Common myeloid progenitor, CD34-positive (primary cell): ENCODE results near the gene CXCR4.

Source experiments
- CTCF ChIA-PET: fragments of 350-600 bp; sonication (Branson Sonifier 250); formaldehyde crosslinking; loops from one replicate; lab custom pipeline; 2021; ENCODE audit warnings: antibody characterized with exemption; lab: Charles Lee
- POLR2A ChIA-PET: fragments of 350-600 bp; sonication (Branson Sonifier 250); formaldehyde crosslinking; loops from one replicate; lab custom pipeline; 2021; ENCODE audit warnings: antibody characterized with exemption; lab: Charles Lee
- DNase-seq, 3 donors: peaks; one replicate each; pipeline versions ENCODE4 v3.0.0 to v3.0.0-alpha.2; 2013
- H3K27ac ChIP-seq, 2 experiments: 1 replicate in 1 of 2; 2 replicates in 1 of 2; pipeline ENCODE4 v1.7.0; 2013; ENCODE audit warnings: inconsistent platforms in 2 of 2, low read length in 2 of 2, mild to moderate bottlenecking in 2 of 2, low read depth in 1 of 2, moderate library complexity in 1 of 2; ENCODE audit not compliant: severe bottlenecking in 2 of 2, insufficient read depth in 1 of 2, poor library complexity in 1 of 2
- H3K27me3 ChIP-seq, 5 experiments: replicated peaks in 2 of 5; 1 replicate in 3 of 5; 2 replicates in 2 of 5; pipeline versions ENCODE4 v1.6.1 to v1.7.0; 2013; ENCODE audit warnings: low read length in 4 of 5, mild to moderate bottlenecking in 2 of 5, moderate library complexity in 2 of 5, inconsistent platforms in 1 of 5; ENCODE audit not compliant: insufficient read depth in 5 of 5, control insufficient read depth in 4 of 5
- H3K36me3 ChIP-seq, 4 experiments: 1 replicate in 2 of 4; 2 replicates in 2 of 4; pipeline versions ENCODE4 v1.6.1 to v1.7.0; 2013; ENCODE audit warnings: low read length in 3 of 4, control low read depth in 1 of 4, mild to moderate bottlenecking in 1 of 4; ENCODE audit not compliant: control insufficient read depth in 4 of 4, insufficient read depth in 4 of 4
- H3K4me1 ChIP-seq, 4 experiments: 1 replicate in 3 of 4; 2 replicates in 1 of 4; pipeline versions ENCODE4 v1.6.1 to v1.7.1; 2013; ENCODE audit warnings: low read length in 3 of 4, mild to moderate bottlenecking in 3 of 4, control low read depth in 1 of 4, inconsistent platforms in 1 of 4, moderate library complexity in 1 of 4; ENCODE audit not compliant: control insufficient read depth in 4 of 4, insufficient read depth in 4 of 4; ENCODE audit errors: control extremely low read depth in 1 of 4
- H3K4me3 ChIP-seq, 7 experiments: 1 replicate in 4 of 7; 2 replicates in 3 of 7; pipeline versions ENCODE4 v1.5.1 to v1.7.0; 2013; ENCODE audit warnings: mild to moderate bottlenecking in 7 of 7, low read length in 6 of 7, moderate library complexity in 6 of 7, inconsistent platforms in 2 of 7, low read depth in 2 of 7, control low read depth in 1 of 7; ENCODE audit not compliant: insufficient read depth in 4 of 7, control insufficient read depth in 1 of 7; ENCODE audit errors: extremely low read depth in 1 of 7
- H3K9me3 ChIP-seq, 5 experiments: 1 replicate in 4 of 5; 2 replicates in 1 of 5; pipeline versions ENCODE4 v1.6.1 to v1.7.1; 2013; ENCODE audit warnings: low read length in 4 of 5, mild to moderate bottlenecking in 2 of 5, inconsistent platforms in 1 of 5, low read depth in 1 of 5, moderate library complexity in 1 of 5; ENCODE audit not compliant: control insufficient read depth in 4 of 5, insufficient read depth in 2 of 5; ENCODE audit errors: control extremely low read depth in 1 of 5
- WGBS: methylation state at CpG from one replicate; pipeline ENCODE4 v1.1.5; 2013; ENCODE audit not compliant: insufficient coverage; 5-methylcytosine and 5-hydroxymethylcytosine counted together

The CXCR4 gene

DNA sequence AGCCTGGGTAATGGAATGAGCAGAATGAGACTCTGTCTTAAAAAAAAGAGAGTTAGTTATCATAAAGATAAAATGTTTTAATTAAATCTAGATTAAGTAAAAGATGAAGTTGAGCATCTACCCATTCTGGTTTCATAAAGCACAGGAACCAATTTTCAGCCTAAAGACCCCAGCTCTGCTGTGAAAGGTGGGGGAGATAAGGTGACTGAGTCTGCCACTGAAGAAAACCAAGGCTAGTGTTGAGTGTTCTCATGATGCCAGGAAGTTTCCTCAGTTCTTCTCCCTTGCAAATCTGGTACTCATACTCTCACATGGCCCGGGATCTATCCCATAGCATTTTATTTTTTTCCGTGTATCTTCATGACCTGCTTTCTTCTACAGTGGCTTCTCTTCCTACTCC lies 10.4 kb upstream of the CXCR4 start:
- Histone ChIP-seq H3K4me1 (peaks cover 46 to 74% (median 58%) of the 10 kb centered on the region in 4 experiments), H3K27me3 (no peaks in the 10 kb centered on the region), H3K27ac (no peak overlapping the region), H3K4me3 (no peak overlapping the region), H3K36me3 (no peaks in the 10 kb centered on the region), H3K9me3 (no peaks in the 10 kb centered on the region)
- DNase-seq = no peak
- POLR2A ChIA-PET = no interaction called here
- WGBS = 100% methylated on average over 2 of the region's 2 CpGs
- CTCF ChIA-PET = interaction anchor here (0.7 to 1.3 kb wide), 3 partner anchors 9 to 35 kb away, joined by 3 read pairs; no protein-coding TSS in a partner anchor

DNA sequence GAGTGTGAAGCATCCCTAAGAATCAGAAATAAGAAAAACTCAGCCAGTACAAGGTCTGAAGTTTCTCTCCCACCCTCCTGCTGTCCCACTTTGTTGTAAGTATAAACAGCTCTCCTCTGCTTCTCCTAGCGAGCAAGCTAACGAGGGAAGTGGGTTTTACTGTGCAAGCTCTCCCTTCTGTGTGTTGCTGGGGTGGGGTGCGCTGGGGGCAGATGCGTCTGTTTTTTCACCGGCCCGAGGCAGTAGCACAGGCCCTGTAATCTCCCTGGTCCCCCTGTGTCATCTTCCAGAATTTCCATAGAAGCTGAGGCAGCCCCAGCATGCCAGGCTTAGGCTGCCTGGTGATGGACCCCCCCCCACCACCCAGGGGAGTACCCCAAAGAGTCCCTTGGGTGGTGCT lies 9.4 kb upstream of the CXCR4 start:
- ChIA-PET CTCF (interaction anchor here (0.6 to 1.3 kb wide), 4 partner anchors 8 to 131 kb away, joined by 3 read pairs; no protein-coding TSS in a partner anchor), POLR2A (no interaction called here)
- Histone ChIP-seq H3K4me1 (peaks cover 48 to 73% (median 57%) of the 10 kb centered on the region in 4 experiments), H3K4me3 (no peak overlapping the region), H3K9me3 (no peaks in the 10 kb centered on the region), H3K27me3 (no peaks in the 10 kb centered on the region), H3K27ac (no peak overlapping the region), H3K36me3 (no peaks in the 10 kb centered on the region)
- WGBS = no CpG with 5 or more reads among the region's 6 CpGs
- no peak for DNase-seq

DNA sequence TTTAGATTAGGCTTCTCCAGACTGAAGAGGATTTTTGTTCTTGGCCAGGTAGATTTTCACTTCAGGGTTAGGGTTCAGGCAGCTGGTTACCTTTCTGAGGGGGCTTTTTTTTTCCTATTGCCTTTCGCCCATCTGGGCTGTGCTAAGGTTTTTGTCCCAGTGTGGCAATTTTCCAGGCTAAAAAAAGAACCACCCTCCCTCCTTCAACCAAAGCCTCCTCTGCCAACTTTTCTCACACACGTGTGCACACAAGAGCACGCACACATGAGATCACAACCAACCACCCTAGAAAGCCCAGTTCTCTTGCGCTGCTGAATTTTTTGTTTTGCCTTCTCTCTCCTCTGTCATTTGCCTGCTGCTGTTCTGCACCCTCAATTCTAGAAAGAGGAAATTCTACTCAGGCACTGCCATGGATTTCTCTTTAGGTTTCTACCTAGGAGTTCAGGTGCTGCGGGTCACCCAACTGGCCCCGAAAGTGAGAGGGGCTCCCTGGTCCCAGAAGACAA lies 8.5 kb upstream of the CXCR4 start:
- Histone ChIP-seq H3K27ac (no peak overlapping the region), H3K36me3 (no peaks in the 10 kb centered on the region), H3K9me3 (no peaks in the 10 kb centered on the region), H3K27me3 (no peaks in the 10 kb centered on the region), H3K4me3 (peak overlapping the region in 1 of 7 experiments; percentile 19), H3K4me1 (peaks cover 53 to 73% (median 58%) of the 10 kb centered on the region in 4 experiments)
- WGBS = 44% methylated on average over 5 of the region's 6 CpGs
- CTCF ChIA-PET = interaction anchor here (1.6 to 4.5 kb wide), 2 partner anchors 11 to 15 kb away, joined by 5 to 18 read pairs; no protein-coding TSS in a partner anchor
- DNase-seq = no peak
- POLR2A ChIA-PET = interaction anchor here (0.7 kb wide), 1 partner anchor 118 kb away, joined by 3 read pairs; no protein-coding TSS in a partner anchor

DNA sequence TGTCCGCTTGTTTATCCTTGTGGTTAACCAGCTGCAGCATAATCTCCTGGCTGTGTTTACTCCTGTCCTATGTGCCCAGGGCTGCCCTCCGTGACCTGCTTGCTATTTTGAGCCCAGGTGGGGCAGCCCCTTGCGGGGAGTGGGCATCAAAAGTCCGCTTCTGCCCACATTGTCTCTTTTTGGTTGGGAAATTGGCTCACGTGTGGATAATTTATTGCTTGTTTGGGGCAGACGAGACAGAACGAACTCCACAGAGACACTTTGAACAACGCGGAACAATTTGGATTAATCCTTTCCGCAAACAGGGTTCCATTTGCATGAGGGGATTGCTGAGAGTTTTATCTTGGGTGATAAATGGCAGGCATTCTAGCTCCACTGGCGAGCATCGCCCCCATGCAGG lies 8.1 kb upstream of the CXCR4 start:
- no peak for DNase-seq
- WGBS = 73% methylated on average over 10 of the region's 12 CpGs
- CTCF ChIA-PET = interaction anchor here (0.9 to 4.5 kb wide), 6 partner anchors 8 to 250 kb away, joined by 3 to 18 read pairs (median 4); no protein-coding TSS in a partner anchor
- Histone ChIP-seq H3K4me1 (peaks cover 53 to 74% (median 59%) of the 10 kb centered on the region in 4 experiments), H3K27ac (no peak overlapping the region), H3K9me3 (no peaks in the 10 kb centered on the region), H3K4me3 (peak overlapping the region in 1 of 7 experiments; percentile 19), H3K36me3 (no peaks in the 10 kb centered on the region), H3K27me3 (no peaks in the 10 kb centered on the region)
- POLR2A ChIA-PET = interaction anchor here (0.7 kb wide), 1 partner anchor 118 kb away, joined by 3 read pairs; no protein-coding TSS in a partner anchor

DNA sequence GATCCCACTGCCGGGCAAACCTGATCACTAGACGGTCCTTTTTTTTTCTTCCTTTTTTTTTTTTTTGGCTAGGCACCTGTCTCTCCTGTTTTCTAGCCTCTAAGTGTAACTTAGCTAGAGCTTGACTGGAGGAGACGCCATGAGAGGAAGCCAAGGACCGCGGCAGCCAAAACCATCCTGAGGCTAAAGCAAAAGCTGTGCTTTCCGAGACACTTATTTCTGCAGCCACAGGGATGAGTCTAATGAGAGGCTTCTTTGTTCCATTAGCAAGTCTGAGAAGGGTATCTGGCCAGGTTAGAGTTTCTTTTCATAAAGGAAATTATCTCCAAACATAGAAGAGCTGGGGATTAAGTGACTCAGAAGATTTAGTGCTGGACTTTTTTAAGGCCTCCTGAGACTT lies 7.3 kb upstream of the CXCR4 start:
- no peak overlapping the region for H3K27ac ChIP-seq
- H3K9me3 ChIP-seq = no peaks in the 10 kb centered on the region
- CTCF ChIA-PET = interaction anchor here (0.6 to 4.5 kb wide), 12 partner anchors 8 to 251 kb away, joined by 3 to 18 read pairs (median 3); no protein-coding TSS in a partner anchor
- DNase-seq = peak in 1 of 3 donors; percentile 49
- peak overlapping the region in 1 of 7 experiments; percentile 12 for H3K4me3 ChIP-seq
- 16% methylated on average over 4 of the region's 6 CpGs for WGBS
- no peaks in the 10 kb centered on the region for H3K27me3 ChIP-seq
- POLR2A ChIA-PET = interaction anchor here (0.6 kb wide), 1 partner anchor 31 kb away, joined by 3 read pairs; no protein-coding TSS in a partner anchor
- peaks cover 52 to 72% (median 58%) of the 10 kb centered on the region in 4 experiments for H3K4me1 ChIP-seq
- H3K36me3 ChIP-seq = no peaks in the 10 kb centered on the region

DNA sequence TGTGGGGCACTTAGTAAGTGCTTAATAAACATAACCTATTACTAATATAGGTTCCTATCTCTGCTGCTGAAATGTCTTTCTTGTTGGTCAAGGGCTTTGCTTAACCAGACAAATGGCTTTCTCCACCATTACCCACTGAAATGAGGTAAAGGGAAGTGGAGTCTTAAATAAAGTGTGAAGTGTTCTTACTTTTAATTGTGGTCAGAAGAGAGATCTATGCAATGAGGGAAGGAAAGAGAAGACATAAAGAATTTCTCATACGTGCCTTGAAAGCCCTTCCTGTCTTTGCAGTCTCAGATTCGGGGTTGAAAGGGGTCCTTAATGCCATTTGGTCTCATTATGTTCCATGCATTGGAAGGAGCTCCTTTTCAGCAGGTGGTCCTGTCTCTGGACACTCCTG lies 6.9 kb upstream of the CXCR4 start:
- Histone ChIP-seq H3K9me3 (no peaks in the 10 kb centered on the region), H3K27ac (no peak overlapping the region), H3K4me1 (peaks cover 49 to 70% (median 57%) of the 10 kb centered on the region in 4 experiments), H3K4me3 (peak overlapping the region in 1 of 7 experiments; percentile 12), H3K27me3 (no peaks in the 10 kb centered on the region), H3K36me3 (no peaks in the 10 kb centered on the region)
- WGBS = 0% methylated on average over 2 of the region's 2 CpGs
- peak in 1 of 3 donors; percentile 55 for DNase-seq
- ChIA-PET CTCF (interaction anchor here (0.6 to 4.5 kb wide), 11 partner anchors 9 to 251 kb away, joined by 3 to 18 read pairs (median 4); no protein-coding TSS in a partner anchor), POLR2A (interaction anchor here (0.6 kb wide), 1 partner anchor 94 kb away, joined by 4 read pairs; no protein-coding TSS in a partner anchor)

DNA sequence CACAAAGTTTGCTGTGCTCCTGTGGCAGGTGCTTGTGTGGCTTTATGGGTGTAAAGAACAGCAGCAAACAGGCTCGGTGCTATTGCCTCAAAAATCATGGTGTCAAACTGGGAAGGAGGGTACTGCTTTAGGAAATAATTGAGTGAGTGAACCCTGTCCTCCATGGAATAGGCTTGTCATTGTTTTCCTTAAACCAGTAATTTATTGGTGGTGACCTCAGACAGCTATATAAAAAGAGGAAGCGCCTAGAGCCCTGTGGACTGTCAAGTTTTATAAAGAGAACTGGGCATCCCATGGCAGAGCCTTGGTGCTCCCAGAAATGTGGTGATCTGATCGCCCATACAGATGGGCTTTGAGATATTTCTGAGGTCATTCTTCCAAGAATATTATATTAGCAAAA lies 4.7 kb upstream of the CXCR4 start:
- H3K27ac ChIP-seq = no peak overlapping the region
- peak overlapping the region in 1 of 7 experiments; percentile 45 for H3K4me3 ChIP-seq
- H3K27me3 ChIP-seq = no peaks in the 10 kb centered on the region
- peak; percentile 62 to 90 (median 81) for DNase-seq
- POLR2A ChIA-PET = no interaction called here
- H3K9me3 ChIP-seq = no peaks in the 10 kb centered on the region
- WGBS = 7% methylated on average over 3 of the region's 3 CpGs
- no peaks in the 10 kb centered on the region for H3K36me3 ChIP-seq
- peaks cover 44 to 76% (median 67%) of the 10 kb centered on the region in 4 experiments for H3K4me1 ChIP-seq
- CTCF ChIA-PET = interaction anchor here (0.9 to 4.5 kb wide), 9 partner anchors 11 to 255 kb away, joined by 3 to 18 read pairs (median 4); no protein-coding TSS in a partner anchor
